Natural killer cell (primary cell): ENCODE measurements around the gene HBP1. TPM values are rescaled to one million over a fixed set of nuclear protein-coding genes. Genes with fewer than 3 reads are reported as not detected.
"Not testable (repeated sequence)": the region's sequence is repeated elsewhere in the genome, so short reads cannot be mapped to it uniquely, and the experiment has no call there.

Experiments used
- ATAC-seq, 3 donors: fragments of 150-1000 bp in 2 of 3; fragments of 200-7000 bp in 1 of 3; cut with Tn5 transposase; 1 replicate in 1 of 3; 2 replicates in 2 of 3; pipeline ENCODE4 v1.10.0; 2021; ENCODE audit warnings: mild to moderate bottlenecking in 2 of 3, moderate library complexity in 2 of 3
- DNase-seq, 2 donors: peaks; one replicate each; pipeline versions ENCODE4 v3.0.0 to v3.0.0-alpha.2; 2013 to 2021; ENCODE audit warnings: mixed read lengths in 1 of 2
- H3K27ac ChIP-seq: one replicate; pipeline ENCODE4 v1.5.1; 2013; ENCODE audit warnings: mild to moderate bottlenecking, low read length
- H3K27me3 ChIP-seq: one replicate; pipeline ENCODE4 v1.6.1; 2013; ENCODE audit warnings: low read length; ENCODE audit not compliant: control insufficient read depth, insufficient read depth
- H3K36me3 ChIP-seq: one replicate; pipeline ENCODE4 v1.6.1; 2013; ENCODE audit warnings: low read length; ENCODE audit not compliant: control insufficient read depth, insufficient read depth
- H3K4me1 ChIP-seq: one replicate; pipeline ENCODE4 v1.6.1; 2013; ENCODE audit warnings: low read length; ENCODE audit not compliant: control insufficient read depth, insufficient read depth
- H3K4me3 ChIP-seq: one replicate; pipeline ENCODE4 v1.5.1; 2013; ENCODE audit warnings: low read length
- H3K9me3 ChIP-seq: one replicate; pipeline ENCODE4 v1.6.1; 2013; ENCODE audit warnings: low read length; ENCODE audit not compliant: control insufficient read depth, insufficient read depth
- H3K27ac Mint-ChIP-seq, 2 donors: one replicate each; pipeline ENCODE4 v1.8.0; 2022; ENCODE audit warnings: mild to moderate bottlenecking in 2 of 2, mixed read lengths in 2 of 2, moderate library complexity in 1 of 2
- H3K27me3 Mint-ChIP-seq, 2 donors: one replicate each; pipeline ENCODE4 v1.8.0; 2022; ENCODE audit warnings: low read depth in 2 of 2, mixed read lengths in 2 of 2
- H3K36me3 Mint-ChIP-seq: one replicate; pipeline ENCODE4 v1.8.0; 2022; ENCODE audit warnings: mixed read lengths
- H3K4me1 Mint-ChIP-seq, 2 donors: one replicate each; pipeline ENCODE4 v1.8.0; 2022; ENCODE audit warnings: mixed read lengths in 2 of 2
- H3K4me3 Mint-ChIP-seq: one replicate; pipeline ENCODE4 v1.8.0; 2022; ENCODE audit warnings: mild to moderate bottlenecking, moderate library complexity, mixed read lengths
- H3K9me3 Mint-ChIP-seq, 2 donors: one replicate each; pipeline ENCODE4 v1.8.0; 2022; ENCODE audit warnings: mixed read lengths in 2 of 2
- WGBS: methylation state at CpG from one replicate; pipeline ENCODE4 v1.1.7; 2013; ENCODE audit warnings: missing lambda C conversion rate; ENCODE audit not compliant: insufficient coverage; 5-methylcytosine and 5-hydroxymethylcytosine counted together
- intact Hi-C: fragments of 100-400 bp; cut with micrococcal nuclease; formaldehyde crosslinking; loops from one replicate; pipeline ENCODE4 v1.14.2; 2022
- total RNA-seq, 4 donors: library from RNA; stranded (reverse); fragments of 120-200 nt in 1 of 4; gene quantifications; one replicate each; pipeline versions ENCODE4 v1.2.3 to v1.2.4, GENCODE V29; 2013 to 2022
- TF ChIP-seq, protein P1 (sequence below): fragments of 200-600 bp; IDR thresholded peaks from one replicate; pipeline ENCODE4 v1.8.0; 2022; ENCODE audit warnings: antibody characterized with exemption

Gene HBP1
- total RNA-seq, 3 donors from 2014 or later (not counting 1 experiment from before 2014, with no cell fraction given), result 186 to 249 (median 243) TPM

GRCh38 chr7:107130487-107131220 lies 38.1 kb upstream of the HBP1 start:
- H3K36me3 ChIP-seq, result no peaks in the 10 kb centered on the region
- H3K4me1 Mint-ChIP-seq, result peaks cover 14% of the 10 kb centered on the region in 2 donors
- H3K4me3 ChIP-seq, result no peak overlapping the region
- no peaks in the 10 kb centered on the region for H3K9me3 ChIP-seq
- 87% methylated on average over 4 of the region's 6 CpGs for WGBS
- TF ChIP-seq, protein P1, sequence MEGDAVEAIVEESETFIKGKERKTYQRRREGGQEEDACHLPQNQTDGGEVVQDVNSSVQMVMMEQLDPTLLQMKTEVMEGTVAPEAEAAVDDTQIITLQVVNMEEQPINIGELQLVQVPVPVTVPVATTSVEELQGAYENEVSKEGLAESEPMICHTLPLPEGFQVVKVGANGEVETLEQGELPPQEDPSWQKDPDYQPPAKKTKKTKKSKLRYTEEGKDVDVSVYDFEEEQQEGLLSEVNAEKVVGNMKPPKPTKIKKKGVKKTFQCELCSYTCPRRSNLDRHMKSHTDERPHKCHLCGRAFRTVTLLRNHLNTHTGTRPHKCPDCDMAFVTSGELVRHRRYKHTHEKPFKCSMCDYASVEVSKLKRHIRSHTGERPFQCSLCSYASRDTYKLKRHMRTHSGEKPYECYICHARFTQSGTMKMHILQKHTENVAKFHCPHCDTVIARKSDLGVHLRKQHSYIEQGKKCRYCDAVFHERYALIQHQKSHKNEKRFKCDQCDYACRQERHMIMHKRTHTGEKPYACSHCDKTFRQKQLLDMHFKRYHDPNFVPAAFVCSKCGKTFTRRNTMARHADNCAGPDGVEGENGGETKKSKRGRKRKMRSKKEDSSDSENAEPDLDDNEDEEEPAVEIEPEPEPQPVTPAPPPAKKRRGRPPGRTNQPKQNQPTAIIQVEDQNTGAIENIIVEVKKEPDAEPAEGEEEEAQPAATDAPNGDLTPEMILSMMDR, result no peak
- intact Hi-C loops, result no loop called here
- H3K27me3 ChIP-seq, result no peaks in the 10 kb centered on the region
- peaks cover 0 to 3% of the 10 kb centered on the region in 2 donors for H3K27me3 Mint-ChIP-seq
- no peaks in the 10 kb centered on the region for H3K9me3 Mint-ChIP-seq
- DNase-seq (no peak), ATAC-seq (no peak)
- no peak overlapping the region for H3K4me3 Mint-ChIP-seq
- no peaks in the 10 kb centered on the region for H3K36me3 Mint-ChIP-seq
- peaks cover 13% of the 10 kb centered on the region for H3K4me1 ChIP-seq
- no peak overlapping the region for H3K27ac Mint-ChIP-seq
- no peak overlapping the region for H3K27ac ChIP-seq

GRCh38 chr7:107133396-107133795 lies 35.4 kb upstream of the HBP1 start:
- no peak overlapping the region for H3K27ac ChIP-seq
- no peaks in the 10 kb centered on the region for H3K36me3 Mint-ChIP-seq
- no peaks in the 10 kb centered on the region for H3K27me3 ChIP-seq
- no peak overlapping the region for H3K27ac Mint-ChIP-seq
- no peak overlapping the region for H3K4me3 Mint-ChIP-seq
- 89% methylated on average over 1 of the region's 2 CpGs for WGBS
- no peak for DNase-seq
- no peaks in the 10 kb centered on the region for H3K9me3 Mint-ChIP-seq
- no peaks in the 10 kb centered on the region for H3K4me1 Mint-ChIP-seq
- TF ChIP-seq, protein P1, result no peak
- H3K4me1 ChIP-seq, result no peaks in the 10 kb centered on the region
- no peak for ATAC-seq
- no peaks in the 10 kb centered on the region for H3K9me3 ChIP-seq
- peaks cover 0 to 3% of the 10 kb centered on the region in 2 donors for H3K27me3 Mint-ChIP-seq
- no peaks in the 10 kb centered on the region for H3K36me3 ChIP-seq
- intact Hi-C loops, result no loop called here
- H3K4me3 ChIP-seq, result no peak overlapping the region

- Mint-ChIP-seq H3K27me3 (peaks cover 2 to 6% of the 10 kb centered on the region in 2 donors), H3K9me3 (no peaks in the 10 kb centered on the region), H3K36me3 (no peaks in the 10 kb centered on the region), H3K27ac (no peak overlapping the region), H3K4me1 (no peaks in the 10 kb centered on the region), H3K4me3 (no peak overlapping the region)
- ATAC-seq, result no peak
- no peak for DNase-seq
- Histone ChIP-seq H3K36me3 (no peaks in the 10 kb centered on the region), H3K27me3 (no peaks in the 10 kb centered on the region), H3K4me1 (no peaks in the 10 kb centered on the region), H3K27ac (no peak overlapping the region), H3K4me3 (no peak overlapping the region), H3K9me3 (no peaks in the 10 kb centered on the region)
- TF ChIP-seq, protein P1, result no peak
- WGBS, result 93% methylated on average over 7 of the region's 7 CpGs
- intact Hi-C loops, result no loop called here
Observed at GRCh38 chr7:107138696-107139420, 29.9 kb upstream of the HBP1 start.

DNA sequence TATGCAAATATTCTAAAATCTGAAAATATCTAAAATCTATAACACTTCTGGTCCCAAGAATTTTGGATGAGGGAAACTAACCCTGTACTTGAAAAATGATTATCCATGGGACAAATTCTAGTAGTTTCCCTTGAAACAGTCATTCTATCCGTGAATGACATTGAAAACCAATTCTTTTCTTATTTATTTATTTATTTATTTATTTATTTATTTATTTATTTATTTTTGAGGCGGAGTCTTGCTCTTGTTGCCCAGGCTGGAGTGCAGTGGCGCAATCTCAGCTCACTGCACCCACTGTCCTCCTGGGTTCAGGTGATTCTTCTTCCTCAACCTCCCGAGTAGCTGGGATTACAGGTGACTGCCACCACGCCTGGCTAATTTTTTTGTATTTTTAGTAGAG lies 24.9 kb upstream of the HBP1 start:
- H3K9me3 ChIP-seq, H3K27me3 Mint-ChIP-seq, intact Hi-C loops, ATAC-seq, H3K4me1 ChIP-seq, H3K36me3 ChIP-seq, H3K4me3 ChIP-seq, H3K4me1 Mint-ChIP-seq, H3K9me3 Mint-ChIP-seq, H3K27me3 ChIP-seq, H3K27ac Mint-ChIP-seq, H3K36me3 Mint-ChIP-seq, DNase-seq, H3K4me3 Mint-ChIP-seq, H3K27ac ChIP-seq: not testable (repeated sequence)
- 92% methylated on average over 4 of the region's 5 CpGs for whole genome bisulfite sequencing
